ENCODE measurements around the gene CAPS2.

DNA sequence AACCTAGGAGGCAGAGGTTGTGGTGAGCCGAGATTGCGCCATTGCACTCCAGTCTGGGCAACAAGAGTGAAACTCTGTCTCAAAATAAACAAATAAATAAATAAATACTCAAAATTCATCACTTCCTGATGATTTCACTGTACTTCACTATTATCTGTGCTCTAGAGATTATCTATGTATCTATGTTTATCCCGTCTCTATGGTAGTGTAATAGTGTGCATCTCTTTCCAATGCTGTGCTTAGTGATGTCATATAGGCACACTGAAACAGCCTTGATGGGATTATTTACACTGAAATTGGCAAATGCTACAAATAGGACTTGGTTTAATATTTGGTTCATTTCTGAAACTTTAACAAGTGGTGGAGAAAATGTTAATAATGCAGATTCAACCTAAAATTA lies 6.5 kb downstream of the CAPS2 start:
- TF ChIP-seq POLR2A (IDR thresholded peaks at IDR 0.05; ENCODE audit: low read length) (no peak), GATA1 (IDR thresholded peaks at IDR 0.05; ENCODE audit: low read depth, low read length) (no peak)
